Measurements from ENCODE around the gene TBP.
"Not testable (repeated sequence)": the region's sequence is repeated elsewhere in the genome, so short reads cannot be mapped to it uniquely, and the experiment has no call there.

Gene TBP

GRCh38 chr6:170554013-170554795 lies at the start of gene TBP:
TBP (plus strand) TSS chr6:170554369; CDS start chr6:170557030, 2,661 bp downstream.
- DNase-seq: peak; percentile 98 to 100 (median 99)
- intact Hi-C loops (cut with DNase I): loop anchor here (1.0 to 2.0 kb wide), 2 partner anchors 30 to 803 kb away; partner anchors contain the start of genes DYNLT2, ERMARD and PDCD2

GRCh38 chr6:170504479-170504878 lies 49.7 kb upstream of the TBP start:
- intact Hi-C loops (cut with DNase I): no loop called here
- DNase-seq: no peak

GRCh38 chr6:170505306-170505705 lies 48.9 kb upstream of the TBP start:
- peak in 1 of 10 donors; percentile 75 for DNase-seq
- intact Hi-C loops (cut with DNase I): no loop called here

GRCh38 chr6:170506446-170506845 lies 47.7 kb upstream of the TBP start:
- intact Hi-C loops (cut with DNase I): no loop called here
- DNase-seq: no peak

GRCh38 chr6:170507728-170508127 lies 46.4 kb upstream of the TBP start:
- intact Hi-C loops (cut with DNase I): not testable (repeated sequence)

GRCh38 chr6:170508275-170508674 lies 45.9 kb upstream of the TBP start:
- DNase-seq; intact Hi-C loops (cut with DNase I): not testable (repeated sequence)

More at GRCh38 chr6:170507728-170508127, 46.4 kb upstream of the TBP start:
- DNase-seq: not testable (repeated sequence)

- DNase-seq; intact Hi-C loops (cut with DNase I): not testable (repeated sequence)
Observed at GRCh38 chr6:170508892-170509722, 45.1 kb upstream of the TBP start.

- DNase-seq: no peak
- intact Hi-C loops (cut with DNase I): no loop called here
Observed at GRCh38 chr6:170509723-170510018, 44.5 kb upstream of the TBP start.

GRCh38 chr6:170510631-170511030 lies 43.5 kb upstream of the TBP start:
- DNase-seq: peak in 1 of 10 donors; percentile 83
- intact Hi-C loops (cut with DNase I): no loop called here

GRCh38 chr6:170512249-170512648 lies 41.9 kb upstream of the TBP start:
- no peak for DNase-seq
- intact Hi-C loops (cut with DNase I): no loop called here

- intact Hi-C loops (cut with DNase I): no loop called here
- DNase-seq: no peak
Observed at GRCh38 chr6:170514908-170515307, 39.3 kb upstream of the TBP start.

GRCh38 chr6:170516783-170517616 lies 37.2 kb upstream of the TBP start:
- intact Hi-C loops (cut with DNase I): no loop called here
- peak in 1 of 10 donors; percentile 26 for DNase-seq

- intact Hi-C loops (cut with DNase I): loop anchor here (10.0 kb wide), 2 partner anchors 158 to 228 kb away; partner anchors contain the start of gene DLL1
- DNase-seq: no peak
Observed at GRCh38 chr6:170522565-170523183, 31.5 kb upstream of the TBP start.

GRCh38 chr6:170523256-170524171 lies 30.7 kb upstream of the TBP start:
- no peak for DNase-seq
- intact Hi-C loops (cut with DNase I): loop anchor here (10.0 kb wide), 2 partner anchors 159 to 229 kb away; partner anchors contain the start of gene DLL1

GRCh38 chr6:170524172-170524502 lies 30.0 kb upstream of the TBP start:
- no peak for DNase-seq
- intact Hi-C loops (cut with DNase I): loop anchor here (10.0 kb wide), 2 partner anchors 159 to 229 kb away; partner anchors contain the start of gene DLL1

- intact Hi-C loops (cut with DNase I): loop anchor here (10.0 kb wide), 2 partner anchors 161 to 231 kb away; partner anchors contain the start of gene DLL1
- no peak for DNase-seq
Observed at GRCh38 chr6:170525795-170526194, 28.4 kb upstream of the TBP start.

- not testable (repeated sequence) for DNase-seq
- intact Hi-C loops (cut with DNase I): loop anchor here (10.0 kb wide), 2 partner anchors 163 to 233 kb away; partner anchors contain the start of gene DLL1
Observed at GRCh38 chr6:170527995-170528394, 26.2 kb upstream of the TBP start.

- intact Hi-C loops (cut with DNase I): loop anchor here (1.0 to 10.0 kb wide), 5 partner anchors 165 to 1635 kb away; partner anchors contain the start of gene DLL1
- peak; percentile 55 to 97 (median 82) for DNase-seq
Observed at GRCh38 chr6:170529839-170530469, 24.2 kb upstream of the TBP start.

Measured in posterior cingulate gyrus (tissue), 11 donors.